HEK293 (cell line): Measurements from ENCODE around the gene CCDC7.
"Not testable (repeated sequence)": the region's sequence is repeated elsewhere in the genome, so short reads cannot be mapped to it uniquely, and the experiment has no call there.

Experiments used
- PATZ1 ChIP-seq: fragments of 450-650 bp; formaldehyde crosslinking; IDR thresholded peaks from 2 replicates; pipeline ENCODE4 v1.5.1; 2016; ENCODE audit warnings: missing biosample characterization, missing genetic modification characterization
- ZIC2 ChIP-seq: fragments of 450-650 bp; formaldehyde crosslinking; IDR thresholded peaks from 2 replicates; pipeline ENCODE4 v1.5.1; 2016; ENCODE audit warnings: missing biosample characterization, missing genetic modification characterization
- ZNF311 ChIP-seq: fragments of 450-650 bp; formaldehyde crosslinking; IDR thresholded peaks from 2 replicates; pipeline ENCODE4 v1.5.1; 2017; ENCODE audit warnings: missing biosample characterization, missing genetic modification characterization, borderline replicate concordance

DNA sequence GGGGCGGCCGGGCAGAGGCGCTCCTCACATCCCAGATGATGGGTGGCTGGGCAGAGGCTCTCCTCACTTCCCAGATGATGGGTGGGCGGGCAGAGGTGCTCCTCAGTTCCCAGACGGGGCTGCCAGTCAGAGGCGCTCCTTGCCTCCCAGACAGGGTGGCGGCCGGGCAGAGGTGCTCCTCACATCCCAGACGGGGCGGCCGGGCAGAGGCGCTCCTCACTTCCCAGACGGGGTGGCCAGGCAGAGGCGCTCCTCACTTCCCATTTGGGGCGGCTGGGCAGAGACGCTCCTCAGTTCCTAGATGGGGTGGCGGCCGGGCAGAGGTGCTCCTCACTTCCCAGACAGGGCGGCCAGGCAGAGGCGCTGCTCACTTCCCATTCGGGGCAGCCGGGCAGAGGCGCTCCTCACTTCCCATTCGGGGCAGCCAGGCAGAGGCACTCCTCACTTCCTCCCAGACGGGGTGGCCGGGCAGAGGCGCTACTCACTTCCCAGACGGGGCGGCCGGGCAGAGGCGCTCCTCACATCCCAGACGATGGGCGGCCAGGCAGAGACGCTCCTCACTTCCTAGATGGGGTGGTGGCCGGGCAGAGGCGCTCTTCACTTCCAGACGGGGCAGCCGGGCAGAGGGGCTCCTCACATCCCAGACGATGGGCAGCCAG is 60.0 kb downstream of the CCDC7 start:
- TF ChIP-seq ZNF311, ZIC2, PATZ1 (tag by site-specific recombination): not testable (repeated sequence)
